ENCODE results near the gene NCAPG2.

- no peak for TF ChIP-seq POLR2A (IDR thresholded peaks at IDR 0.05)
- no peak for TF ChIP-seq CTCF (IDR thresholded peaks at IDR 0.05)
Measured at GRCh38 chr7:158590181-158590530, 114.4 kb downstream of the NCAPG2 start.
